Lower leg skin (tissue), 3 donors: Measurements from ENCODE around the gene NCKAP5.

ENCODE experiments used
- CTCF ChIP-seq, 3 donors: fragments of 450-650 bp; IDR thresholded peaks; one replicate each; pipeline ENCODE4 v1.5.1; 2016; ENCODE audit warnings: antibody characterized with exemption in 3 of 3, mild to moderate bottlenecking in 3 of 3, moderate library complexity in 2 of 3
- POLR2A ChIP-seq, 2 donors: fragments of 450-650 bp; IDR thresholded peaks; one replicate each; pipeline ENCODE4 v1.6.1; 2016 to 2017; ENCODE audit warnings: antibody characterized with exemption in 2 of 2, mild to moderate bottlenecking in 1 of 2, moderate library complexity in 1 of 2

- TF ChIP-seq CTCF (IDR thresholded peaks at IDR 0.05) (no peak), POLR2A (IDR thresholded peaks at IDR 0.05) (no peak)
These were observed 794.9 kb downstream of the NCKAP5 start for GRCh38 chr2:132773331-132773730.
